ENCODE data around the gene PEAK1.

PEAK1 gene

DNA sequence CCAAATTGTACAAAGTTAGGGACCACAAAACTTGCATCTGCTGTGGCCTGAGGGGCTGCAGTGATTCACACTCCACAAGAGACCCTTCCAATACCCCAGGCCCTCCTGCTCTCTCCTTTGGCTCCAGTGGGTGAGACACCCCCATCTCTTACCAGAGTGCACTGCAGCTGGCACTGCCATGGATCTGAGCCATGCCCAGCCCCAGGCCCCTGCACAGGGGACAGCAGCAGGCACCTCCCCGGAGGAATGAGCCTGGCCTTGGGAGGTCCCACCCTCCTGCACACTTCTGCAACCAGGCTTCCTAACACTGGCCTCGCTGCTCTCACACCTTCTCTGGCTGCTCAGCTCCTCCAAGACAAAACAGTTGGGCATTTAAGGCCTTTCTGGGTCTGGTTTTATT lies 332.7 kb downstream of the PEAK1 start:
- no peaks in the 10 kb centered on the region for H3K36me3 ChIP-seq
- H3K4me2 ChIP-seq: no peak overlapping the region
- H3K9me3 ChIP-seq (replicated peaks in 1 of 11): no peaks in the 10 kb centered on the region
- no peaks in the 10 kb centered on the region for H3K27me3 ChIP-seq
- H4K20me1 ChIP-seq: no peaks in the 10 kb centered on the region
- peaks cover 25 to 39% (median 35%) of the 10 kb centered on the region in 10 experiments for H3K4me1 ChIP-seq
- no peak overlapping the region for H3K4me3 ChIP-seq
- no peak for TF ChIP-seq Cebpa-rat (IDR thresholded peaks at IDR 0.05)
- no peak overlapping the region for H3K27ac ChIP-seq
- no peak overlapping the region for H3K9ac ChIP-seq

- H3K9ac ChIP-seq: no peak overlapping the region
- H3K36me3 ChIP-seq: no peaks in the 10 kb centered on the region
- peak overlapping the region in 3 of 11 experiments; percentile 12 to 51 (median 50); a peak in 1 of 22 replicates for H3K27ac ChIP-seq
- H3K27me3 ChIP-seq: no peaks in the 10 kb centered on the region
- no peak overlapping the region for H3K4me3 ChIP-seq
- H3K9me3 ChIP-seq (replicated peaks in 1 of 11): no peaks in the 10 kb centered on the region
- H3K4me2 ChIP-seq: peak overlapping the region in 9 of 11 experiments; percentile 16 to 95 (median 72); a peak in 12 of 22 replicates
- H4K20me1 ChIP-seq: no peaks in the 10 kb centered on the region
- H3K4me1 ChIP-seq: peaks cover 27 to 46% (median 41%) of the 10 kb centered on the region in 10 experiments
- TF ChIP-seq Cebpa-rat (IDR thresholded peaks at IDR 0.05): no peak
These were observed 334.6 kb downstream of the PEAK1 start for GRCh38 chr15:77085297-77085696.

GRCh38 chr15:77084436-77084835 lies 335.5 kb downstream of the PEAK1 start:
- Histone ChIP-seq H3K4me3 (peak overlapping the region in 1 of 10 experiments; percentile 50; a peak in 1 of 20 replicates), H3K4me2 (peak overlapping the region; percentile 55 to 95 (median 71)), H3K27ac (peak overlapping the region in 9 of 11 experiments; percentile 29 to 74 (median 51); a peak in 16 of 22 replicates), H3K27me3 (no peaks in the 10 kb centered on the region), H3K9me3 (replicated peaks in 1 of 11) (no peaks in the 10 kb centered on the region), H3K9ac (peak overlapping the region in 2 of 11 experiments; percentile 33 to 47; a peak in 2 of 22 replicates), H4K20me1 (no peaks in the 10 kb centered on the region), H3K4me1 (peaks cover 27 to 46% (median 41%) of the 10 kb centered on the region in 10 experiments), H3K36me3 (no peaks in the 10 kb centered on the region)
- no peak for TF ChIP-seq Cebpa-rat (IDR thresholded peaks at IDR 0.05)

DNA sequence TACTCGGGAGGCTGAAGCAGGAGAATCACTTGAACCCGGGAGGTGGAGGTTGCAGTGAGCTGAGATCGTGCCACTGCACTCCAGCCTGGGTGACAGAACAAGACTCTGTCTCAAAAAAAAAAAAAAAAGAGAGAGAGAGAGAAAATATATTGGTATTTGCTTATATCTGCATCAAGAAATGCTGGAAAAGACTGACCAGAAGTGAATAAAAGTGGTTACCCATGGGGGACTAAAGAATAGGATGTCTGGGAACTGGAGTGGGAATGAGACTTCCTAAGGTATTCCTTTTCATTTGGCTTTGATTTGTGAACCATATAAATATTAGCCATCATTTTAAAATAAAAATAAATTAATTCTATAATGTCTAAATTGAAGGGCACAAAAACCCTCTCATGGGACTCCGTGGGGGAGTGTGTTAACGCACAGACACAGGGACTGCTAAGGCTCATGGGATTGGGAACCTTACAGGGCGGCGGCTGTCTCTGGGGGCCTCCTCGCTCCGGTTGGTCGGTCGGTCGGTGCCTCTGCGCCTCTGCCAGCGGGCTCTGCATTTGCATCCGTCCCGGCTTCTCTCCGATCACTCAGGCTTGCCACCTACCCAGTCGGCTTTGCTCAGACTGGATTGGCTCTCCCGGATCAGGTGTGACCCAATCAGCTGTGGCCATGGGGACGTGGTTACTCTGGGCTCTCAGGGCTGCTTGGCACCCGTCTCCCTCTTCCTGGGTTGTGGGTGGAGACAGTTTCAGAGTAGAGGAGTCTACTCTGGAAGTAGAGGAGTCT lies 336.3 kb downstream of the PEAK1 start:
- Histone ChIP-seq H3K4me2 (peak overlapping the region; percentile 55 to 95 (median 71)), H3K4me3 (peak overlapping the region in 8 of 10 experiments; percentile 25 to 50 (median 34); a peak in 11 of 20 replicates), H3K9ac (peak overlapping the region in 7 of 11 experiments; percentile 1 to 57 (median 33); a peak in 8 of 22 replicates), H3K9me3 (replicated peaks in 1 of 11) (no peaks in the 10 kb centered on the region), H3K36me3 (no peaks in the 10 kb centered on the region), H3K4me1 (peaks cover 27 to 52% (median 41%) of the 10 kb centered on the region in 10 experiments), H3K27ac (peak overlapping the region in 9 of 11 experiments; percentile 29 to 74 (median 51); a peak in 16 of 22 replicates), H3K27me3 (no peaks in the 10 kb centered on the region), H4K20me1 (no peaks in the 10 kb centered on the region)
- no peak for TF ChIP-seq Cebpa-rat (IDR thresholded peaks at IDR 0.05)

DNA sequence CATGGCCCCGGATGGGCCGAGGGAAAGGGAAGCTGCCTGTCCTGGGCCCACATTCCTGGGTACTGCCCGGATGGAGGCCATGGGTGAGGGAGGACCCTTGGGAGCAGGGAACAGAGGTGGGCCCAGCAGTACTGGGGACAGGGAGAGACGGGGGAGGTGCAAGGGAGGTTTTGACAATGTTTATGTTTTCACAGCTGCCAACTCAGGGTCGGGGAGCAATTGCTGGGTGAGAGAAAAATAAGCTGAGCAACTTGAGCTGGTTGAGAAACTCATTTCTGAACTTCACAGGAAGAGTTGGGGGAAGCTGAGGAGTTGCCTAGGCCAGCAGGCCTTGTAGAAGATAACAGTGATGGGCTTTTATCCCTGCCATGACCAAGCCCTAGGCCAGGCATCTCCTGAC lies 337.9 kb downstream of the PEAK1 start:
- peak overlapping the region in 5 of 11 experiments; percentile 19 to 46 (median 27); a peak in 4 of 22 replicates for H3K27ac ChIP-seq
- TF ChIP-seq Cebpa-rat (IDR thresholded peaks at IDR 0.05): no peak
- peak overlapping the region in 8 of 11 experiments; percentile 0 to 67 (median 41); a peak in 10 of 22 replicates for H3K4me2 ChIP-seq

GRCh38 chr15:77076323-77076915 lies 343.5 kb downstream of the PEAK1 start:
- Histone ChIP-seq H3K27ac (no peak overlapping the region), H3K4me2 (no peak overlapping the region), H3K4me1 (peaks cover 0 to 9% (median under 1%) of the 10 kb centered on the region in 10 experiments; a peak in 7 of 20 replicates), H3K9me3 (replicated peaks in 1 of 11) (no peaks in the 10 kb centered on the region), H3K9ac (no peak overlapping the region), H3K4me3 (no peak overlapping the region), H3K36me3 (no peaks in the 10 kb centered on the region), H4K20me1 (no peaks in the 10 kb centered on the region), H3K27me3 (no peaks in the 10 kb centered on the region)
- TF ChIP-seq Cebpa-rat (IDR thresholded peaks at IDR 0.05): no peak

More for the DNA sequence above, 337.9 kb downstream of the PEAK1 start:
- Histone ChIP-seq H3K4me1 (peaks cover 27 to 54% (median 41%) of the 10 kb centered on the region in 10 experiments), H4K20me1 (no peaks in the 10 kb centered on the region), H3K36me3 (no peaks in the 10 kb centered on the region), H3K9me3 (replicated peaks in 1 of 11) (no peaks in the 10 kb centered on the region), H3K27me3 (no peaks in the 10 kb centered on the region), H3K9ac (no peak overlapping the region), H3K4me3 (no peak overlapping the region)

- TF ChIP-seq Cebpa-rat (IDR thresholded peaks at IDR 0.05): no peak
- H3K27ac ChIP-seq: no peak overlapping the region
- no peak overlapping the region for H3K9ac ChIP-seq
These were observed 344.4 kb downstream of the PEAK1 start for GRCh38 chr15:77075528-77075927.

DNA sequence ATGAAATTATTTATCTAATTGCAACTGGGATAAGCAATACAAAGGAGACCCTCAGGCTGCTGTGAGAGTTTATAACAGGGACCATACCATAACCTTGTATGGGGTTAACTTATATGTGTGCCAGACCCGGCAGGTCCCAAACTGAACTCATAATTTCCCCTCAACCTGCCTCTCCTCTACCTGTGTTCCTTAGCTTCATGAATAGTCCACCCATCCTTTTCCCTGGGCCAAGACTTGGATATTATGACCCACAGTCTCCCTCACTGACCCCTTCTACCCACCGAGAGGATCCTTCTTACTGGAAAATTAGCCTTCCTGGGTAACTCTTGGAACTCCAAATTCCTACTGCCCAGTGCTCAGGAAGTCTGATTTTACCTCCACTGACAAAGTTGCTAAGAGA lies 345.6 kb downstream of the PEAK1 start:
- Histone ChIP-seq H3K9ac (no peak overlapping the region), H3K27ac (no peak overlapping the region), H3K4me2 (no peak overlapping the region), H3K4me1 (peaks cover 5 to 18% (median 10%) of the 10 kb centered on the region in 10 experiments), H3K4me3 (no peak overlapping the region), H3K9me3 (replicated peaks in 1 of 11) (no peaks in the 10 kb centered on the region), H3K36me3 (peaks cover 0 to 5% (median 0%) of the 10 kb centered on the region in 11 experiments; a peak in 5 of 22 replicates), H4K20me1 (peaks cover 0 to 14% (median 12%) of the 10 kb centered on the region in 11 experiments; a peak in 16 of 22 replicates), H3K27me3 (no peaks in the 10 kb centered on the region)
- no peak for TF ChIP-seq Cebpa-rat (IDR thresholded peaks at IDR 0.05)

More at GRCh38 chr15:77075528-77075927, 344.4 kb downstream of the PEAK1 start:
- H3K4me1 ChIP-seq: peaks cover 0 to 12% (median 4%) of the 10 kb centered on the region in 10 experiments; a peak in 7 of 20 replicates
- H3K36me3 ChIP-seq: no peaks in the 10 kb centered on the region
- no peaks in the 10 kb centered on the region for H3K27me3 ChIP-seq
- H3K4me2 ChIP-seq: no peak overlapping the region
- H3K4me3 ChIP-seq: no peak overlapping the region
- H3K9me3 ChIP-seq (replicated peaks in 1 of 11): no peaks in the 10 kb centered on the region
- H4K20me1 ChIP-seq: peaks cover 0 to 2% (median under 1%) of the 10 kb centered on the region in 11 experiments; a peak in 6 of 22 replicates
